HG02870 (cell line): Measurements from ENCODE around the gene LRRC8D.

Source experiments
- ATAC-seq: cut with Tn5 transposase; IDR thresholded peaks from one replicate; pipeline ENCODE4 v1.9.1; 2021; ENCODE audit warnings: mild to moderate bottlenecking, moderate library complexity; ENCODE audit not compliant: unreplicated experiment

LRRC8D gene

GRCh38 chr1:89865498-89866382, 44.9 kb downstream of the LRRC8D start:
- no peak for ATAC-seq

GRCh38 chr1:89866568-89866967, 45.7 kb downstream of the LRRC8D start:
- no peak for ATAC-seq

GRCh38 chr1:89870998-89871397, 50.2 kb downstream of the LRRC8D start:
- ATAC-seq, result no peak

GRCh38 chr1:89871768-89872473, 51.1 kb downstream of the LRRC8D start:
- ATAC-seq, result no peak

- no peak for ATAC-seq
Observed at GRCh38 chr1:89872567-89872966, 51.7 kb downstream of the LRRC8D start.

GRCh38 chr1:89873288-89873687, 52.5 kb downstream of the LRRC8D start:
- ATAC-seq, result no peak

GRCh38 chr1:89873770-89874169, 52.9 kb downstream of the LRRC8D start:
- no peak for ATAC-seq

GRCh38 chr1:89876463-89876862, 55.6 kb downstream of the LRRC8D start:
- no peak for ATAC-seq

GRCh38 chr1:89877756-89878155, 56.9 kb downstream of the LRRC8D start:
- ATAC-seq, result no peak

GRCh38 chr1:89878256-89878655, 57.4 kb downstream of the LRRC8D start:
- no peak for ATAC-seq

GRCh38 chr1:89880679-89881078, 59.8 kb downstream of the LRRC8D start:
- no peak for ATAC-seq

- no peak for ATAC-seq
Observed at GRCh38 chr1:89881415-89882058, 60.7 kb downstream of the LRRC8D start.

- ATAC-seq, result no peak
Observed at GRCh38 chr1:89882348-89883029, 61.7 kb downstream of the LRRC8D start.

- no peak for ATAC-seq
Observed at GRCh38 chr1:89883030-89883379, 62.2 kb downstream of the LRRC8D start.

- no peak for ATAC-seq
Observed at GRCh38 chr1:89884718-89885596, 64.1 kb downstream of the LRRC8D start.

- no peak for ATAC-seq
Observed at GRCh38 chr1:89887270-89887669, 66.4 kb downstream of the LRRC8D start.

GRCh38 chr1:89887713-89888112, 66.9 kb downstream of the LRRC8D start:
- no peak for ATAC-seq

- ATAC-seq, result no peak
Observed at GRCh38 chr1:89888480-89889322, 67.9 kb downstream of the LRRC8D start.

GRCh38 chr1:89889323-89889615, 68.4 kb downstream of the LRRC8D start:
- no peak for ATAC-seq
